Neural progenitor cell (in vitro differentiated cells): ENCODE results near the gene NUDT5. TPM values are rescaled to one million over a fixed set of nuclear protein-coding genes. Genes with fewer than 3 reads are reported as not detected.

Source experiments
- DNase-seq: peaks from one replicate; pipeline ENCODE4 v3.0.0-alpha.2; 2016; ENCODE audit warnings: low spot score
- H2AFZ ChIP-seq: fragments of 200-600 bp; sonication (generic); replicated peaks from 2 replicates; pipeline ENCODE4 v1.6.1; 2016; ENCODE audit warnings: antibody characterized with exemption
- H3F3A ChIP-seq: fragments of 200-600 bp; sonication (generic); 2 replicates; pipeline ENCODE4 v1.6.1; 2016; ENCODE audit warnings: antibody characterized with exemption, low read depth
- H3K27ac ChIP-seq: fragments of 200-600 bp; sonication (generic); 2 replicates; pipeline ENCODE4 v1.5.1; 2016; ENCODE audit warnings: mild to moderate bottlenecking
- H3K27me3 ChIP-seq: fragments of 200-600 bp; sonication (generic); 2 replicates; pipeline ENCODE4 v1.6.1; 2016; ENCODE audit warnings: mild to moderate bottlenecking, moderate library complexity
- H3K36me3 ChIP-seq: fragments of 200-600 bp; sonication (generic); 2 replicates; pipeline ENCODE4 v1.5.1; 2016
- H3K4me1 ChIP-seq: fragments of 200-600 bp; sonication (generic); 2 replicates; pipeline ENCODE4 v1.6.1; 2016; ENCODE audit warnings: mixed run types
- H3K4me2 ChIP-seq: fragments of 200-600 bp; sonication (generic); 2 replicates; pipeline ENCODE4 v1.6.1; 2016
- H3K4me3 ChIP-seq: fragments of 200-600 bp; sonication (generic); 2 replicates; pipeline ENCODE4 v1.5.1; 2016
- H3K79me2 ChIP-seq: fragments of 200-600 bp; sonication (generic); 2 replicates; pipeline ENCODE4 v1.6.1; 2016; ENCODE audit warnings: low read depth
- H3K9ac ChIP-seq: fragments of 200-600 bp; sonication (generic); 2 replicates; pipeline ENCODE4 v1.6.1; 2016
- H3K9me3 ChIP-seq: fragments of 200-600 bp; sonication (generic); 2 replicates; pipeline ENCODE4 v1.5.1; 2016; ENCODE audit warnings: low read depth
- H4K20me1 ChIP-seq: fragments of 200-600 bp; sonication (generic); 2 replicates; pipeline ENCODE4 v1.6.1; 2016; ENCODE audit warnings: low read depth
- H3K27ac Mint-ChIP-seq: 3 replicates; pipeline ENCODE4 v1.8.0; 2021; ENCODE audit warnings: mixed read lengths
- H3K27me3 Mint-ChIP-seq: 2 replicates; pipeline ENCODE4 v1.8.0; 2022; ENCODE audit warnings: low read depth, mild to moderate bottlenecking, inconsistent platforms, moderate library complexity, mixed read lengths; ENCODE audit not compliant: insufficient read depth
- H3K36me3 Mint-ChIP-seq: 3 replicates; pipeline ENCODE4 v1.8.0; 2021; ENCODE audit warnings: mixed read lengths
- H3K4me1 Mint-ChIP-seq: 3 replicates; pipeline ENCODE4 v1.8.0; 2021; ENCODE audit warnings: mixed read lengths
- H3K4me3 Mint-ChIP-seq: 3 replicates; pipeline ENCODE4 v1.8.0; 2021; ENCODE audit warnings: mild to moderate bottlenecking, moderate library complexity, mixed read lengths
- H3K9me3 Mint-ChIP-seq: 3 replicates; pipeline ENCODE4 v1.8.0; 2020; ENCODE audit warnings: mixed read lengths
- CTCF ChIP-seq: fragments of 200-600 bp; sonication (generic); IDR thresholded peaks from 2 replicates; pipeline ENCODE4 v1.5.1; 2017; ENCODE audit warnings: antibody characterized with exemption, mild to moderate bottlenecking
- EZH2 ChIP-seq: fragments of 200-600 bp; sonication (generic); IDR thresholded peaks from 2 replicates; pipeline ENCODE4 v1.6.1; 2017; ENCODE audit warnings: antibody characterized with exemption, mild to moderate bottlenecking, moderate library complexity
- EZH2phosphoT487 ChIP-seq: fragments of 200-600 bp; sonication (generic); IDR thresholded peaks from 2 replicates; pipeline ENCODE4 v1.6.1; 2017; ENCODE audit warnings: antibody characterized with exemption
- total RNA-seq: library from RNA; depleted of rRNA; stranded (reverse); fragments of >200 nt; gene quantifications from 2 replicates; pipeline ENCODE4 v1.2.3, GENCODE V29; 2015; ENCODE audit warnings: low replicate concordance

The NUDT5 gene
- total RNA-seq, 1 donor from 2014 or later: 85.0 TPM

- peaks cover 13% of the 10 kb centered on the region for H3K36me3 Mint-ChIP-seq
- Histone ChIP-seq H3K9me3 (no peaks in the 10 kb centered on the region), H3K4me2 (no peak overlapping the region), H3F3A (peaks cover 4% of the 10 kb centered on the region), H3K36me3 (no peaks in the 10 kb centered on the region), H3K27ac (no peak overlapping the region), H3K79me2 (peaks cover 44% of the 10 kb centered on the region), H2AFZ (no peak overlapping the region), H3K4me1 (no peaks in the 10 kb centered on the region), H3K9ac (no peak overlapping the region), H3K27me3 (no peaks in the 10 kb centered on the region), H4K20me1 (peaks cover 4% of the 10 kb centered on the region), H3K4me3 (no peak overlapping the region)
- DNase-seq: no peak
- no peaks in the 10 kb centered on the region for H3K4me1 Mint-ChIP-seq
- H3K9me3 Mint-ChIP-seq: no peaks in the 10 kb centered on the region
- no peak overlapping the region for H3K4me3 Mint-ChIP-seq
- H3K27me3 Mint-ChIP-seq: peaks cover 2% of the 10 kb centered on the region
- TF ChIP-seq EZH2phosphoT487: no peak
- H3K27ac Mint-ChIP-seq: no peak overlapping the region
Observed at GRCh38 chr10:12186323-12186722, 9.4 kb downstream of the NUDT5 start.

- H3K9me3 ChIP-seq: no peaks in the 10 kb centered on the region
- H3K4me3 Mint-ChIP-seq: no peak overlapping the region
- no peaks in the 10 kb centered on the region for H3K4me1 Mint-ChIP-seq
- TF ChIP-seq EZH2 (no peak), EZH2phosphoT487 (no peak), CTCF (no peak)
- no peaks in the 10 kb centered on the region for H3K9me3 Mint-ChIP-seq
- H3K4me3 ChIP-seq: no peak overlapping the region
- no peak overlapping the region for H3K4me2 ChIP-seq
- DNase-seq: no peak
- no peak overlapping the region for H3K27ac ChIP-seq
- H3K27ac Mint-ChIP-seq: no peak overlapping the region
- H3K27me3 ChIP-seq: no peaks in the 10 kb centered on the region
- H3K36me3 ChIP-seq: no peaks in the 10 kb centered on the region
- peaks cover 4% of the 10 kb centered on the region for H3F3A ChIP-seq
- no peaks in the 10 kb centered on the region for H3K4me1 ChIP-seq
- peaks cover 15% of the 10 kb centered on the region for H3K36me3 Mint-ChIP-seq
- peaks cover 4% of the 10 kb centered on the region for H4K20me1 ChIP-seq
- no peak overlapping the region for H2AFZ ChIP-seq
- peaks cover 4% of the 10 kb centered on the region for H3K27me3 Mint-ChIP-seq
- H3K9ac ChIP-seq: no peak overlapping the region
- peaks cover 23% of the 10 kb centered on the region for H3K79me2 ChIP-seq
Observed at GRCh38 chr10:12184165-12184564, 11.5 kb downstream of the NUDT5 start.

- H3K9me3 ChIP-seq: no peaks in the 10 kb centered on the region
- Mint-ChIP-seq H3K27ac (no peak overlapping the region), H3K4me1 (no peaks in the 10 kb centered on the region), H3K36me3 (peaks cover 11% of the 10 kb centered on the region), H3K27me3 (peaks cover 2% of the 10 kb centered on the region), H3K4me3 (no peak overlapping the region), H3K9me3 (no peaks in the 10 kb centered on the region)
- no peaks in the 10 kb centered on the region for H3K79me2 ChIP-seq
- TF ChIP-seq EZH2phosphoT487 (no peak), CTCF (no peak), EZH2 (no peak)
- no peak overlapping the region for H3K9ac ChIP-seq
- H3K36me3 ChIP-seq: no peaks in the 10 kb centered on the region
- H3F3A ChIP-seq: peaks cover 4% of the 10 kb centered on the region
- no peaks in the 10 kb centered on the region for H3K4me1 ChIP-seq
- H3K4me2 ChIP-seq: no peak overlapping the region
- no peak overlapping the region for H3K27ac ChIP-seq
- no peaks in the 10 kb centered on the region for H4K20me1 ChIP-seq
- no peak overlapping the region for H2AFZ ChIP-seq
- no peaks in the 10 kb centered on the region for H3K27me3 ChIP-seq
- DNase-seq: no peak
- H3K4me3 ChIP-seq: no peak overlapping the region
Observed at GRCh38 chr10:12181065-12181775, 14.5 kb downstream of the NUDT5 start.

- Histone ChIP-seq H3K27me3 (no peaks in the 10 kb centered on the region), H3K4me3 (no peak overlapping the region), H3K4me2 (no peak overlapping the region), H4K20me1 (no peaks in the 10 kb centered on the region), H2AFZ (no peak overlapping the region), H3K36me3 (no peaks in the 10 kb centered on the region), H3K79me2 (no peaks in the 10 kb centered on the region), H3F3A (peaks cover 4% of the 10 kb centered on the region), H3K27ac (no peak overlapping the region), H3K4me1 (no peaks in the 10 kb centered on the region), H3K9ac (no peak overlapping the region), H3K9me3 (no peaks in the 10 kb centered on the region)
- peaks cover 9% of the 10 kb centered on the region for H3K36me3 Mint-ChIP-seq
- TF ChIP-seq CTCF (no peak), EZH2 (no peak), EZH2phosphoT487 (no peak)
- H3K4me1 Mint-ChIP-seq: no peaks in the 10 kb centered on the region
- no peaks in the 10 kb centered on the region for H3K9me3 Mint-ChIP-seq
- no peak overlapping the region for H3K4me3 Mint-ChIP-seq
- H3K27ac Mint-ChIP-seq: no peak overlapping the region
- H3K27me3 Mint-ChIP-seq: peaks cover 2% of the 10 kb centered on the region
- no peak for DNase-seq
Observed at GRCh38 chr10:12180221-12180974, 15.3 kb downstream of the NUDT5 start.
